Mesothelial cell of epicardium (in vitro differentiated cells): ENCODE results near the gene CD200R1. TPM values are rescaled to one million over a fixed set of nuclear protein-coding genes. Genes with fewer than 3 reads are reported as not detected.

Experiments used
- DNase-seq, 2 experiments: peaks; one replicate each; pipeline ENCODE4 v3.0.0; 2021; ENCODE audit warnings: low spot score in 2 of 2; ENCODE audit not compliant: unreplicated experiment in 2 of 2
- H3K27ac Mint-ChIP-seq: 2 replicates; pipeline ENCODE4 v1.8.0; 2021; ENCODE audit warnings: mixed read lengths
- H3K27me3 Mint-ChIP-seq: 2 replicates; pipeline ENCODE4 v1.8.0; 2021; ENCODE audit warnings: low read depth, mixed read lengths
- H3K36me3 Mint-ChIP-seq: 2 replicates; pipeline ENCODE4 v1.8.0; 2021; ENCODE audit warnings: mixed read lengths
- H3K4me1 Mint-ChIP-seq: 2 replicates; pipeline ENCODE4 v1.8.0; 2021; ENCODE audit warnings: mixed read lengths
- H3K4me3 Mint-ChIP-seq: 2 replicates; pipeline ENCODE4 v1.8.0; 2021; ENCODE audit warnings: mild to moderate bottlenecking, moderate library complexity, mixed read lengths
- H3K9me3 Mint-ChIP-seq: 2 replicates; pipeline ENCODE4 v1.8.0; 2021; ENCODE audit warnings: mixed read lengths
- total RNA-seq: library from RNA; stranded (reverse); gene quantifications from 3 replicates; pipeline ENCODE4 v1.2.1, GENCODE V29; 2021
- TF ChIP-seq, protein P1 (sequence below): fragments of 200-600 bp; sonication (generic); IDR thresholded peaks from one replicate; pipeline ENCODE4 v1.5.0; 2021; ENCODE audit warnings: antibody characterized with exemption; ENCODE audit not compliant: unreplicated experiment

The CD200R1 gene
- total RNA-seq, 1 donor from 2014 or later: 1.3 TPM

DNA sequence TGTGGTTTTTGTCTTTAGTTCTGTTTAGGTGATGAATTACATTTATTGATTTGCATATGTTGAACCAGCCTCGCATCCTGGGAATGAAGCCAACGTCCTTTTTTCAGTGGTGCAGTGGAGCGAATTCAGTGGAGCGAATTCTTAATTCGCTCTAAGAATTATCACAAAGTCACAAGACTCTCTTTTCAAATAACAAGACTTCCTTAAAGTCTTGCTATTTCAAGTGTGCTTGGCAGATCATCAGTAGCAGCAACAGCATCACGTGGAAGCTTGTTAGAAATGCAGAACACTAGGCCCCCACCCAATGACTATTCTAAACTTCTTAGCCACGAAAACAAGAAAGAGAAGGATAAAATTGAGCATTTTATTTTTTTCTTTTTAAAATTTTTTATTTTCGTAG is 70.1 kb downstream of the CD200R1 start:
- Mint-ChIP-seq H3K36me3 (peaks cover 4% of the 10 kb centered on the region), H3K27me3 (no peaks in the 10 kb centered on the region)

GRCh38 chr3:112900113-112900512 is 74.8 kb downstream of the CD200R1 start:
- DNase-seq: no peak
- peaks cover 12% of the 10 kb centered on the region for H3K4me1 Mint-ChIP-seq
- H3K9me3 Mint-ChIP-seq: peaks cover 18% of the 10 kb centered on the region
- peaks cover 4% of the 10 kb centered on the region for H3K36me3 Mint-ChIP-seq
- TF ChIP-seq, protein P1, sequence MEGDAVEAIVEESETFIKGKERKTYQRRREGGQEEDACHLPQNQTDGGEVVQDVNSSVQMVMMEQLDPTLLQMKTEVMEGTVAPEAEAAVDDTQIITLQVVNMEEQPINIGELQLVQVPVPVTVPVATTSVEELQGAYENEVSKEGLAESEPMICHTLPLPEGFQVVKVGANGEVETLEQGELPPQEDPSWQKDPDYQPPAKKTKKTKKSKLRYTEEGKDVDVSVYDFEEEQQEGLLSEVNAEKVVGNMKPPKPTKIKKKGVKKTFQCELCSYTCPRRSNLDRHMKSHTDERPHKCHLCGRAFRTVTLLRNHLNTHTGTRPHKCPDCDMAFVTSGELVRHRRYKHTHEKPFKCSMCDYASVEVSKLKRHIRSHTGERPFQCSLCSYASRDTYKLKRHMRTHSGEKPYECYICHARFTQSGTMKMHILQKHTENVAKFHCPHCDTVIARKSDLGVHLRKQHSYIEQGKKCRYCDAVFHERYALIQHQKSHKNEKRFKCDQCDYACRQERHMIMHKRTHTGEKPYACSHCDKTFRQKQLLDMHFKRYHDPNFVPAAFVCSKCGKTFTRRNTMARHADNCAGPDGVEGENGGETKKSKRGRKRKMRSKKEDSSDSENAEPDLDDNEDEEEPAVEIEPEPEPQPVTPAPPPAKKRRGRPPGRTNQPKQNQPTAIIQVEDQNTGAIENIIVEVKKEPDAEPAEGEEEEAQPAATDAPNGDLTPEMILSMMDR: no peak
- peak overlapping the region; percentile 38 for H3K27ac Mint-ChIP-seq
- no peak overlapping the region for H3K4me3 Mint-ChIP-seq
- H3K27me3 Mint-ChIP-seq: no peaks in the 10 kb centered on the region

More for the DNA sequence above, 70.1 kb downstream of the CD200R1 start:
- H3K27ac Mint-ChIP-seq: no peak overlapping the region
- H3K9me3 Mint-ChIP-seq: peaks cover 21% of the 10 kb centered on the region
- H3K4me1 Mint-ChIP-seq: peaks cover 12% of the 10 kb centered on the region
- DNase-seq: no peak
- no peak overlapping the region for H3K4me3 Mint-ChIP-seq
- TF ChIP-seq, protein P1: no peak

- no peak for DNase-seq
- TF ChIP-seq, protein P1: no peak
- Mint-ChIP-seq H3K9me3 (peaks cover 3% of the 10 kb centered on the region), H3K36me3 (no peaks in the 10 kb centered on the region), H3K27me3 (no peaks in the 10 kb centered on the region), H3K27ac (no peak overlapping the region), H3K4me3 (no peak overlapping the region), H3K4me1 (peaks cover 12% of the 10 kb centered on the region)
These were observed 77.1 kb downstream of the CD200R1 start for GRCh38 chr3:112897791-112898190.

- Mint-ChIP-seq H3K4me1 (no peaks in the 10 kb centered on the region), H3K27ac (no peak overlapping the region), H3K4me3 (no peak overlapping the region), H3K36me3 (peaks cover 3% of the 10 kb centered on the region), H3K27me3 (no peaks in the 10 kb centered on the region), H3K9me3 (peaks cover 12% of the 10 kb centered on the region)
- TF ChIP-seq, protein P1: no peak
- no peak for DNase-seq
These were observed 80.6 kb downstream of the CD200R1 start for GRCh38 chr3:112894258-112894657.

GRCh38 chr3:112889357-112889756 is 85.5 kb downstream of the CD200R1 start:
- no peak overlapping the region for H3K4me3 Mint-ChIP-seq
- H3K9me3 Mint-ChIP-seq: peaks cover 12% of the 10 kb centered on the region
- TF ChIP-seq, protein P1: no peak
- peaks cover 5% of the 10 kb centered on the region for H3K4me1 Mint-ChIP-seq
- no peak overlapping the region for H3K27ac Mint-ChIP-seq
- H3K27me3 Mint-ChIP-seq: no peaks in the 10 kb centered on the region
- peaks cover 3% of the 10 kb centered on the region for H3K36me3 Mint-ChIP-seq
- no peak for DNase-seq

DNA sequence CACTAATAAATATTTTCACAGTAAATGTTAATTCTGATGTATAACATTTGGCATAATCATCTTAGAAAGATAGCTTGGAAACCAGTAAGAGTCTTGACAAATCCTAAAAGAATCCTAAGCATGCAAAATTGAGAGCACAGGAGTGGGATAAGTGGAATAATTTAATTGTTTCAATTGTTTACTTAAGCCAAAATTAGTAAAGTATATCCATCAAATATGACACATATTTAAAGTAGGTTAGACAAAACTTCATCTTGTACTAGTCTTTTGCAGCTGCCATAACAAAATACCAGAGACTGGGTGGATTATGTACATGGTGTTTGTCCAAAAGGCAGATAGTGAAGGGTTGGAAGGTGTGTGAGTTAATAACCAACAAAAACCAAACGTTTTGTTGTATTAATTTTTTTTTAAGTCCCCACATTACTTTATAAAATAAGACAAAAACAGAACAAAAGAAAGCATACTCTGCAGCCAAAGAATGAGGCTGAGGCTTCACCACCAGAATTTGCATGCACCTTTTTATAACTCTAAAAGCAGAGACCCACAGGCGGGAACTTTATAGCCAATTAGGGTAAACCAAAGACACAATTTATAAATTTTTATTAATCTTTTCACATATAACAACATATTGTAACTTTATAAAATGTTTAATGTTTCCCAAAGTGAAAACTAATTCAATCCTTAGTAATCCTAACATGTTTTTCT is 86.4 kb downstream of the CD200R1 start:
- Mint-ChIP-seq H3K36me3 (peaks cover 3% of the 10 kb centered on the region), H3K27me3 (no peaks in the 10 kb centered on the region), H3K4me3 (no peak overlapping the region), H3K27ac (no peak overlapping the region), H3K4me1 (peaks cover 5% of the 10 kb centered on the region), H3K9me3 (peaks cover 11% of the 10 kb centered on the region)
- no peak for DNase-seq
- TF ChIP-seq, protein P1: no peak
